Keratinocyte (primary cell): Measurements from ENCODE around the gene PTCD2.

Experiments
- CTCF ChIP-seq, 3 experiments: IDR thresholded peaks in 1 of 3; conservative IDR thresholded peaks in 1 of 3; optimal IDR thresholded peaks in 1 of 3; 2 replicates in 2 of 3; 3 replicates in 1 of 3; pipeline versions ENCODE3 to v1.5.1; 2011; ENCODE audit warnings: low read length in 3 of 3, mild to moderate bottlenecking in 3 of 3, moderate library complexity in 2 of 3, control low read depth in 1 of 3, inconsistent platforms in 1 of 3; ENCODE audit not compliant: insufficient read depth in 2 of 3; ENCODE audit errors: extremely low read depth in 1 of 3
- EZH2 ChIP-seq: IDR thresholded peaks from one replicate; pipeline ENCODE4 v1.6.1; 2012; ENCODE audit warnings: inconsistent platforms, mild to moderate bottlenecking, low read length, moderate library complexity

GRCh38 chr5:72383280-72383679 lies 63.1 kb downstream of the PTCD2 start:
- TF ChIP-seq CTCF (optimal IDR thresholded peaks at IDR 0.05 in 1 of 3, IDR thresholded peaks at IDR 0.05 in 1 of 3, conservative IDR thresholded peaks at IDR 0.05 in 1 of 3; ENCODE audit: extremely low read depth in 1 of 3, insufficient read depth in 2 of 3, low read length in 3 of 3) = no peak
- no peak for TF ChIP-seq EZH2
